ENCODE results near the gene YIPF6. TPM values are rescaled to one million over a fixed set of nuclear protein-coding genes. Genes with fewer than 3 reads are reported as not detected.

The YIPF6 gene
- total and polyA plus RNA-seq, 2 donors (not counting 1 experiment from before 2014, with no cell fraction given), result 2.4 to 18.6 TPM

- H3K27me3 ChIP-seq (replicated peaks in 1 of 4; ENCODE audit: control extremely low read depth in 1 of 4, control insufficient read depth in 3 of 4, insufficient read depth in 4 of 4, low read length in 3 of 4), result no peaks in the 10 kb centered on the region
- no peaks in the 10 kb centered on the region for H3K9me3 ChIP-seq (ENCODE audit: control extremely low read depth in 1 of 3, control insufficient read depth in 2 of 3, insufficient read depth in 1 of 3, low read length in 2 of 3)
- intact Hi-C loops (cut with micrococcal nuclease), result no loop called here
- DNase-seq, result no peak
- no peak overlapping the region for H3K27ac ChIP-seq (ENCODE audit: low read length in 2 of 2)
- ChIA-PET POLR2A (no interaction called here), CTCF (no interaction called here)
- H3K4me1 ChIP-seq (ENCODE audit: control insufficient read depth in 2 of 2, insufficient read depth in 2 of 2, low read length in 2 of 2), result no peaks in the 10 kb centered on the region
- H3K36me3 ChIP-seq (replicated peaks in 1 of 2; ENCODE audit: control extremely low read depth in 1 of 2, control insufficient read depth in 1 of 2, extremely low read depth in 1 of 2, insufficient read depth in 2 of 2, low read length in 1 of 2), result no peaks in the 10 kb centered on the region
- TF ChIP-seq EZH2 (IDR thresholded peaks at IDR 0.05; ENCODE audit: borderline replicate concordance, insufficient read depth, low read depth, low read length, poor library complexity, severe bottlenecking), result no peak
- TF ChIP-seq CTCF (IDR thresholded peaks at IDR 0.05), result no peak
- H3K4me1 Mint-ChIP-seq, result no peaks in the 10 kb centered on the region
- no peak overlapping the region for H2AFZ ChIP-seq (ENCODE audit: insufficient read depth, low read depth, low read length, poor library complexity, severe bottlenecking)
- WGBS (ENCODE audit: insufficient coverage), result no CpG with 5 or more reads among the region's 4 CpGs
- H3K4me3 Mint-ChIP-seq, result no peak overlapping the region
- no peaks in the 10 kb centered on the region for H4K20me1 ChIP-seq (ENCODE audit: control insufficient read depth, insufficient read depth, low read length, poor library complexity, severe bottlenecking)
- ATAC-seq (ENCODE audit: low read depth), result no peak
- no peak overlapping the region for H3K4me2 ChIP-seq (replicated peaks; ENCODE audit: low read depth, low read length, poor library complexity, severe bottlenecking)
- H3K9ac ChIP-seq (ENCODE audit: low read length), result no peak overlapping the region
- H3K4me3 ChIP-seq (ENCODE audit: control extremely low read depth in 1 of 5, extremely low read depth in 1 of 5, insufficient read depth in 1 of 5, low read depth in 2 of 5, low read length in 4 of 5), result no peak overlapping the region
- no peaks in the 10 kb centered on the region for H3K79me2 ChIP-seq (ENCODE audit: control insufficient read depth, insufficient read depth, low read length)
- no peaks in the 10 kb centered on the region for H3K9me3 Mint-ChIP-seq (ENCODE audit: insufficient read depth)
- no peaks in the 10 kb centered on the region for H3K27me3 Mint-ChIP-seq
- H3K27ac Mint-ChIP-seq, result no peak overlapping the region
Observed at GRCh38 chrX:68488657-68489056, 10.2 kb upstream of the YIPF6 start.

GRCh38 chrX:68490644-68491043 lies 8.2 kb upstream of the YIPF6 start:
- H3K4me2 ChIP-seq (replicated peaks; ENCODE audit: low read depth, low read length, poor library complexity, severe bottlenecking), result no peak overlapping the region
- ATAC-seq (ENCODE audit: low read depth), result no peak
- CTCF ChIA-PET, result no interaction called here

More at GRCh38 chrX:68490644-68491043, 8.2 kb upstream of the YIPF6 start:
- H3K9ac ChIP-seq (ENCODE audit: low read length), result no peak overlapping the region
- no peaks in the 10 kb centered on the region for H3K36me3 ChIP-seq (replicated peaks in 1 of 2; ENCODE audit: control extremely low read depth in 1 of 2, control insufficient read depth in 1 of 2, extremely low read depth in 1 of 2, insufficient read depth in 2 of 2, low read length in 1 of 2)
- no peaks in the 10 kb centered on the region for H3K9me3 ChIP-seq (ENCODE audit: control extremely low read depth in 1 of 3, control insufficient read depth in 2 of 3, insufficient read depth in 1 of 3, low read length in 2 of 3)
- no peak overlapping the region for H3K27ac ChIP-seq (ENCODE audit: low read length in 2 of 2)
- no peak for DNase-seq
- intact Hi-C loops (cut with micrococcal nuclease), result no loop called here
- POLR2A ChIA-PET, result no interaction called here
- H2AFZ ChIP-seq (ENCODE audit: insufficient read depth, low read depth, low read length, poor library complexity, severe bottlenecking), result no peak overlapping the region
- no peak overlapping the region for H3K4me3 ChIP-seq (ENCODE audit: control extremely low read depth in 1 of 5, extremely low read depth in 1 of 5, insufficient read depth in 1 of 5, low read depth in 2 of 5, low read length in 4 of 5)
- no peaks in the 10 kb centered on the region for H4K20me1 ChIP-seq (ENCODE audit: control insufficient read depth, insufficient read depth, low read length, poor library complexity, severe bottlenecking)
- peaks cover 5% of the 10 kb centered on the region for H3K27me3 Mint-ChIP-seq
- TF ChIP-seq EZH2 (IDR thresholded peaks at IDR 0.05; ENCODE audit: borderline replicate concordance, insufficient read depth, low read depth, low read length, poor library complexity, severe bottlenecking) (no peak), CTCF (IDR thresholded peaks at IDR 0.05) (no peak)
- H3K79me2 ChIP-seq (ENCODE audit: control insufficient read depth, insufficient read depth, low read length), result no peaks in the 10 kb centered on the region
- no peak overlapping the region for H3K4me3 Mint-ChIP-seq
- no peaks in the 10 kb centered on the region for H3K4me1 Mint-ChIP-seq
- no peaks in the 10 kb centered on the region for H3K27me3 ChIP-seq (replicated peaks in 1 of 4; ENCODE audit: control extremely low read depth in 1 of 4, control insufficient read depth in 3 of 4, insufficient read depth in 4 of 4, low read length in 3 of 4)
- no peak overlapping the region for H3K27ac Mint-ChIP-seq
- H3K4me1 ChIP-seq (ENCODE audit: control insufficient read depth in 2 of 2, insufficient read depth in 2 of 2, low read length in 2 of 2), result no peaks in the 10 kb centered on the region
- H3K9me3 Mint-ChIP-seq (ENCODE audit: insufficient read depth), result no peaks in the 10 kb centered on the region

All from B cell (primary cell).